Hepatocyte (in vitro differentiated cells): ENCODE data around the gene OTOGL.

Source experiments
- CTCF ChIP-seq: fragments of 200-600 bp; sonication (generic); IDR thresholded peaks from 2 replicates; pipeline ENCODE4 v1.5.1; 2016; ENCODE audit warnings: antibody characterized with exemption, mild to moderate bottlenecking; ENCODE audit not compliant: poor library complexity
- EZH2 ChIP-seq: fragments of 200-600 bp; sonication (generic); IDR thresholded peaks from 2 replicates; pipeline ENCODE4 v1.6.1; 2016; ENCODE audit warnings: antibody characterized with exemption, mild to moderate bottlenecking, borderline replicate concordance
- EZH2phosphoT487 ChIP-seq: fragments of 200-600 bp; sonication (generic); IDR thresholded peaks from one replicate; pipeline ENCODE4 v1.6.1; 2018; ENCODE audit warnings: antibody characterized with exemption, mild to moderate bottlenecking, low read depth, moderate library complexity; ENCODE audit not compliant: unreplicated experiment, severe bottlenecking

GRCh38 chr12:80314741-80315140 lies 215.4 kb downstream of the OTOGL start:
- TF ChIP-seq CTCF = no peak
- no peak for TF ChIP-seq EZH2
- no peak for TF ChIP-seq EZH2phosphoT487
